DMS153 (cell line): ENCODE measurements around the gene CPNE9.

Source experiments
- DNase-seq: peaks from one replicate; lab custom pipeline; 2025; lab: John Stamatoyannopoulos, UW

The CPNE9 gene

GRCh38 chr3:9687514-9687913 lies 16.1 kb upstream of the CPNE9 start:
- no peak for DNase-seq

- no peak for DNase-seq
Observed at GRCh38 chr3:9688961-9689360, 14.7 kb upstream of the CPNE9 start.

- no peak for DNase-seq
Observed at GRCh38 chr3:9689757-9690156, 13.9 kb upstream of the CPNE9 start.

- DNase-seq: no peak
Observed at GRCh38 chr3:9690451-9691450, 12.9 kb upstream of the CPNE9 start.

- DNase-seq: no peak
Observed at GRCh38 chr3:9691636-9692035, 12.0 kb upstream of the CPNE9 start.

- DNase-seq: no peak
Observed at GRCh38 chr3:9692416-9692815, 11.2 kb upstream of the CPNE9 start.

GRCh38 chr3:9695345-9695744 lies 8.3 kb upstream of the CPNE9 start:
- DNase-seq: no peak

- DNase-seq: no peak
Observed at GRCh38 chr3:9695746-9696145, 7.9 kb upstream of the CPNE9 start.

GRCh38 chr3:9696480-9697220 lies 7.0 kb upstream of the CPNE9 start:
- no peak for DNase-seq

GRCh38 chr3:9697892-9698291 lies 5.7 kb upstream of the CPNE9 start:
- no peak for DNase-seq

GRCh38 chr3:9698293-9698692 lies 5.3 kb upstream of the CPNE9 start:
- DNase-seq: no peak

- DNase-seq: no peak
Observed at GRCh38 chr3:9700536-9700935, 3.1 kb upstream of the CPNE9 start.

- DNase-seq: no peak
Observed at GRCh38 chr3:9701006-9701405, 2.6 kb upstream of the CPNE9 start.

- no peak for DNase-seq
Observed at GRCh38 chr3:9701711-9702110, 1.9 kb upstream of the CPNE9 start.

GRCh38 chr3:9703240-9703639 lies 393 bp upstream of the CPNE9 start:
- no peak for DNase-seq

- DNase-seq: no peak
Observed at GRCh38 chr3:9704347-9705322, 1.0 kb downstream of the CPNE9 start.

GRCh38 chr3:9710174-9710739 lies 6.6 kb downstream of the CPNE9 start:
- no peak for DNase-seq

- no peak for DNase-seq
Observed at GRCh38 chr3:9712415-9712814, 8.8 kb downstream of the CPNE9 start.

- no peak for DNase-seq
Observed at GRCh38 chr3:9713142-9713541, 9.5 kb downstream of the CPNE9 start.

GRCh38 chr3:9715136-9715535 lies 11.5 kb downstream of the CPNE9 start:
- DNase-seq: no peak

GRCh38 chr3:9715764-9716437 lies 12.3 kb downstream of the CPNE9 start:
- DNase-seq: no peak
